HG02642 (cell line): ENCODE measurements around the gene CDKAL1.

Experiments used
- ATAC-seq: cut with Tn5 transposase; IDR thresholded peaks from one replicate; pipeline ENCODE4 v1.9.1; 2021; ENCODE audit warnings: mild to moderate bottlenecking; ENCODE audit not compliant: unreplicated experiment, poor library complexity

The CDKAL1 gene

DNA sequence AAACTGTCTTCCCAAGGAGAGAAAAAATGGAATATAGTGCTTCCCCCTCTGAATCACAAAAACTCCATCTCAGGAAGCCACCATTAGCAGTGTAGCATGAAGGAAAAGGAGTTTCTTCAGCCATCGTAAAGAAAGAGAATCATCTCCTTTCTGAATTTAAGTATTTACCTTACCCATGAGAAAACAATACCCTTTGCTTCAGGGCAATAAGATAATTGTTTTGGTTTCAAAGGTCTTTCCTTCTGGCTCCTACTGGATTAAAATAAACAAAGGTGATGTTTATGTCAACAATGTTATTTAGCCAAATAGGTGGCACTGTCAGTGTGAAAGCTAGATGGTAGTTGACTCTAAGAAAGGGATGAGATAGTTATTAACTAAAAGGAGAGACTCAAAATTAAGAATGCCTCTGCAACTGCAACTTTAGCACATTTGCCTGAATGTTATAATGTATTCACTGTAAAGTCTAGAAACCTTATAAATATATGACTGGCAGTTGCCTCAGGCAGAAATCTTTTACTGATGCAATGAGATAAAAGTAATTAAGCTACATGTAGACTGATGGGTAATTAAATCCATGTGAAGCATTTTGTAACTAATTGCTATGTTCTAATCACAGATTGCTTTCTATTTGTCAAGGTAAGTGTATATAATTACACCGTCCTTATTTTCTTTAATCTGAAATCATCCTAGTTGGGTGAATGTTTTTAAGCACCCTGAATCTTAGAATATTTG is 399.0 kb downstream of the CDKAL1 start:
- no peak for ATAC-seq

DNA sequence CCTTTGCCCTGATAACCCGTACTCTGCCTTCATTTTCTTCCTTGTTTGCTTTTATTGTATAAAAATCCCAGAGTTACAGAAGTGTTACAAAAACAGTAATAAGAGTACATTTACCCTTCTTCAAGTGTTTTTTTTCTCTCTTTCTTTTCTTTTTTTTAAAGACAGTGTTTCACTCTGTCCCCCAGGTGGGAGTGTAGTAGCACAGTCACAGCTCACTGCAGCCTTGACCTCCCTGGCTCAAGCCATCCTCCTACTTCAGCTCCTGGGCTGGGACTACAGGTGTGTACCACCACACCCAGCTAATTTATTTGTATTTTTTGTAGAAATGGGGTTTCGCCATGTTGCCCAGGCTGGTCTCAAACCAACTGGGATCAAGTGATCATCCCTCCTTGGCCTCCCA is 402.7 kb downstream of the CDKAL1 start:
- ATAC-seq, result no peak

DNA sequence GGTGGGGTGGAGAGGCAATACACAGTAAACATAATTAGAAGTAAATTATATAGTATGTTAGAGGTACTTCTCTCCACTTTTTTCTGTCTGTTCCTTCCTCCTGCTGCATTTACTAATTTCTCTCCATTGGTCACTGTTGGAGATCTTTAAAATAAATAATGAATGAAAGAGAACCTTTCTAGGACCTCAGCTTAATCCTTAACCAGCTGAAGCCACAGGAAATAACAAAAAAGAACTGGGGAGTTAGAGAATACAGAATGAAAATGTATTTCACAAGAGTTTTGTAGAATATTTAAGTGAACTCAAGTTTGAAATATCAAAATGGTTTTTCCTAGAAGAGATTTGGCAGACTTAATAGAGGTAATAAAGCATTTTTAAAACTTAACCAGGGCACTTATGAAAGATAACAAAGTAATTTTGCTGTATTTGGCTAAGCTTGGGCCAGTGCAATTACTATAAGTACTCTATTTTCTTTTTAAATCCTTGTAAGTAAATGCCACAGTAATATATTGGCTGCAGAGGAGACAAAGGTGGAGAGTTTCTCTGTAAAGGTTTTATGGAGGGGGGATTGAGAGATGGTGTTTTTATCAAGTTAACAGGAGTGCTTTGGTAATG is 405.0 kb downstream of the CDKAL1 start:
- ATAC-seq, result no peak

DNA sequence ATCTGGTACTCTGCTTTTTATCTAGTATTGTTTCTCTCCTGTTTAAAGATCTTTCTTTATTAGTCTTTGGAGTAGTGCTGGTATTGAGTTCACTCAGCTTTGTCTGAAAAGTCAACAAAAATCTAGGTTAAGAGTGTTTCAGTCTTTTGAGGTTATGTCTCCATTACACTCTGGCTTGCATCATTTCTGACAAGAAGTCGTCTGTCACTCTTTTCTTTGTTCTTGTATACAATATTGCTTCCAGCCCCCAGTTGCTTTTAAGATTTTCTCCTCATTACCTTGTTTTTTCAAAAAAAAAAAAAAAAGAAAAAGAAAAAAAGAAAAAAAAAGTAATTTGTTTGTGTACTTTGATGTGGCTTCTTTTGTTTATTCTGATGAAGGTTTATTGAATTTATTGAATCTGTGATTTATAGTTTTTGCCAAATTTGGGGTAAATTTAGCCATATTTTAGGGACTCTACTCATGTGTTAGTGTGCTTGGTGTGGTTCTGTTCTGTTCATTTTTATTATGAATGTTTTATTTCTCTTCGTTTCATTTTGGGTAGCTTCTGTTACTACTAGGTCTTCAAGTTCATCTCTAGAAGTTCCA is 408.9 kb downstream of the CDKAL1 start:
- no peak for ATAC-seq

DNA sequence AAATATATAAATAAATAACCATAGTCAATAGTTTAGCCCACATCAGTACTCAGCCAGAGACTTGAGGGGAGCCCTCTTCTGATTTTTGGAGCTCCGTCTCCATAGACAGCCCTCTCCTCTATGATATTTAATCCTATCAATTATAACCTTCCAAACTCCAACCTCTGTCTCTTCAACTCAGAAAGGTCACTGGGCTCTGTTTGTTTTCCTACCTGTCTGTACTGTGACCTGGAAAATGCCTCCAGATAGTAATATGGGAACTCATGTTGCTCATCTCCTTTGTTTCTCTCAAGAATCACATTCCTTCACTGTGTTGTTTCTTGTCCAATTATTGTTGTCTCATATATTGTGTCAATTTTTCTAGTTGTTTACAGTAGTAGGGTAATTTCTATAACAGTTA is 409.7 kb downstream of the CDKAL1 start:
- no peak for ATAC-seq

DNA sequence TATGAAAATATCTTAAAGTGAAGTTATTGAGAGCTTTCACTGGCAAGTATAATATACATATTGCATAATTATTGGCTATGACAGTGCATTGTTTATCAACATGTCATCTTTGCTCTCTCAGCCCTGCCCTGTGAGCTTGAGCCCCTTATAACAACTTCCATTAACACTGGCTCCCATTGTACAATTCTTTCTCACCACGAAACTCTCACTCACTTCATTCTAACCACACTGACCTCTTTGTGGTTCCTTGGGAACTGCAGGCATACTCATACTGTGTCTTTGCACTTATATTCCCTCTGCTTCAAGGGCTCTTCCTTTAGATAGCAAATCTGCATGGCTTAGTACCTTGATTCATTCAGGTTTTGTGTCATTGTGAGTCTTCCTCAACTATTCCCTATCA is 411.8 kb downstream of the CDKAL1 start:
- ATAC-seq, result peak; percentile 88

DNA sequence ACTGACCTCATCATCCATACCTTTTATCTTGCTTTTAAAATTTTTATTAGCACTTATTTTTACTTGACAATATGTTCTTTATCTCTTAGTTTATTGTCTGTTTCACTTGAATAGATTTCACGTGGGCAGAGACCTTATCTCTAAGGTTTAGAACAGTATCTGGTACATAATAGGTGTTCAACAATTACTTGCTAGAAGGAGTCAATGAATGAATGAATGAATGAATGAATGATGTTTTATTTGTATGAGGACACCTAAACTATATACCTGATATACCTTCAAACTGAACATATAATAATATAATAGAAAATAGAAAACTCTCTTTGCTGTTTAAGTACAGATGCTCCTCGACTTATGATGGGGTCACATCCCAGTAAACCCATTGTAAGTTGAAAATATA is 412.6 kb downstream of the CDKAL1 start:
- ATAC-seq, result no peak

GRCh38 chr6:20947977-20948376 is 413.7 kb downstream of the CDKAL1 start:
- ATAC-seq, result no peak

- no peak for ATAC-seq
Observed at GRCh38 chr6:20948556-20948955, 414.3 kb downstream of the CDKAL1 start.

- no peak for ATAC-seq
Observed at GRCh38 chr6:20949138-20949537, 414.9 kb downstream of the CDKAL1 start.

DNA sequence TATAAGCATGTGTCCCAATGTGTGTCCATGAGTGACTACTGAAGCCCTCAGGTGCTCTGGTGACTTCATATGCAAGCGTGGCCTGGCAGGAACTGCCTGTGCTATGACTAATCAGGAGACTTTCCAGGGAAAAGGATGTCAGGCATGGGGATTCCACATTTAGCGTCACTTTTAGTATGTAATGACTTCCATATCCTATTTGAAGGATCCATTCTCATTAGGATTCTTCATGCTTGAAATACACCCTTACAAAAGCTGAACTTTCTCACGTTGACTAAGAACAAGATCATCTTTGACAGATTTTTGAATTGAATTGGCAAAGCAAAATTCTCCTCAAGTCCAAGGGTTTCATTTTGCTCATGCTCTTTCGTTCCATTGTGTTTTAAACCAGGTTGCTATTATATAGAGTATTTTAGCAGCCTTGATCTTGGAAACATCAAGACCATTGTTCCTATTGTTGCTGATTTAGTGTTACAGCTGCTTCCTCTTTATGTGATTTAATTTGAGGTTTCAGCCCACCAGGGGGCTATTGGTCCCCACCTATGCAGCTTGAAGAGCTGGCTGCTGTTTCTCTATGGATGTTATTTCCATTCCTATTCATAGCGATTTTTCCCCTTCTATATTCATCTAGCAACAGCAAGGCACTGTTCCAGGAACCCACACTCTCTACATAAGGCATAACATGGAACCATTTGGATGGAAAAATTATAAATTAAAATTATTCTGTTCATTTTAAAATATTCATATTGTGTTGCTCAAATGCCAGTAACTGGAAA is 418.6 kb downstream of the CDKAL1 start:
- no peak for ATAC-seq

GRCh38 chr6:20954315-20954714 is 420.1 kb downstream of the CDKAL1 start:
- ATAC-seq, result no peak

- no peak for ATAC-seq
Observed at GRCh38 chr6:20955131-20955530, 420.9 kb downstream of the CDKAL1 start.

- no peak for ATAC-seq
Observed at GRCh38 chr6:20955751-20956150, 421.5 kb downstream of the CDKAL1 start.

DNA sequence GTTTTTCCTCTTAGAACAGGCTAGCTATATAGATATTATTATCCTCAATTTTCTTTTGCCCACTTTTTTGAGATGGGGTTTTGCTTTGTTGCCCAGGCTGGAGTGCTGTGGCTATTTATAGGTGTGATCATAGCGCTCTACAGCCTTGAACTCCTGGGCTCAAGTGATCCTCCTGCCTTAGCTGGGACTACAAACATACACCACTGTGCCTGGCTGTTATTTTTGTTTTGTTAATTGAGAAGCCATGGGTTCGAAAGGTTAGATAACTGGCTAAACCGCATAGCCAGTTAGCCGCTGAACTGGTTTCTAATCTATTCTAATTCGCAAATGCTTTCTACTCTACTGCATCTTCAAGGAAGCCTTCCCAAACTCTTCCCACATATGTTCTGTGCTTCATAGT is 425.8 kb downstream of the CDKAL1 start:
- no peak for ATAC-seq

GRCh38 chr6:20965276-20965675 is 431.0 kb downstream of the CDKAL1 start:
- no peak for ATAC-seq

- no peak for ATAC-seq
Observed at GRCh38 chr6:20965915-20966314, 431.7 kb downstream of the CDKAL1 start.

DNA sequence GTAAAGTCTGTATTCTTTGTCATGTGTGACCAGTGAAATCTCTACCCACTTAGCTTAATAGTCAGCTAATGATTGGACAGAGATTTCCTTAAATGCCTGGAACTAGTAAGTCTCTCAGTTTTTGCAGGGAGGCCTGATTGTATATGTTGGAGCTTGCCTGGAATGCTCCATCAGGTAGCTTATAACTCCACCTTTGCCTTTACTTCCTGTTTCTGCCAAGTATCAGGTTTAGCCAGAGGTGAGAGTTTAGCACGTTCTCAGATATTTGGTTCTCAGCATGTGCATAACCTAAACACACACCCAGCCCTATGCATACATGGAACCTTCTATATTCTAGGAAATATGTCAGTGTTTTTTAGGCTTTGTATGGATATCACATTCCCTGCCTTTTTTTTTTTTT is 435.3 kb downstream of the CDKAL1 start:
- no peak for ATAC-seq

GRCh38 chr6:20976391-20976918 is 442.2 kb downstream of the CDKAL1 start:
- no peak for ATAC-seq

- ATAC-seq, result peak; percentile 95
Observed at GRCh38 chr6:20978151-20978614, 443.9 kb downstream of the CDKAL1 start.

GRCh38 chr6:20979076-20979475 is 444.8 kb downstream of the CDKAL1 start:
- no peak for ATAC-seq
